SJCRH30 (cell line): ENCODE results near the gene TBC1D16. TPM values are rescaled to one million over a fixed set of nuclear protein-coding genes. Genes with fewer than 3 reads are reported as not detected.
A peak's percentile ranks its signal among the peaks of the same experiment; 100 is the strongest.
"Not testable (repeated sequence)": the region's sequence is repeated elsewhere in the genome, so short reads cannot be mapped to it uniquely, and the experiment has no call there.

Experiments used
- DNase-seq, 2 experiments: peaks; one replicate each; pipeline ENCODE4 v3.0.0-alpha.2; 2015 to 2020
- H3K27ac ChIP-seq: fragments of 250-450 bp; sonication (Bioruptor Pico); 2 replicates; pipeline ENCODE4 v1.5.1; 2020; ENCODE audit warnings: mild to moderate bottlenecking, moderate library complexity
- H3K27me3 ChIP-seq: fragments of 250-450 bp; sonication (Bioruptor Pico); 2 replicates; pipeline ENCODE4 v1.5.1; 2020; ENCODE audit warnings: mild to moderate bottlenecking, moderate library complexity
- H3K36me3 ChIP-seq: fragments of 250-450 bp; sonication (Bioruptor Pico); 2 replicates; pipeline ENCODE4 v1.5.1; 2020; ENCODE audit warnings: mild to moderate bottlenecking, moderate library complexity
- H3K4me1 ChIP-seq: fragments of 250-450 bp; sonication (Bioruptor Pico); 2 replicates; pipeline ENCODE4 v1.5.1; 2020; ENCODE audit warnings: mild to moderate bottlenecking, moderate library complexity
- H3K4me3 ChIP-seq: fragments of 250-450 bp; sonication (Bioruptor Pico); 2 replicates; pipeline ENCODE4 v1.5.1; 2020; ENCODE audit warnings: mild to moderate bottlenecking, moderate library complexity
- H3K9me3 ChIP-seq: fragments of 250-450 bp; sonication (Bioruptor Pico); replicated peaks from 2 replicates; pipeline ENCODE4 v1.5.1; 2020; ENCODE audit warnings: mild to moderate bottlenecking, moderate library complexity
- total RNA-seq: library from RNA; depleted of rRNA; stranded (reverse); fragments of >200 nt; shearing (Covaris generic); gene quantifications from 2 replicates; pipeline ENCODE4 v1.2.3, GENCODE V29; 2014

TBC1D16 gene
- total RNA-seq, 1 experiment from 2014 or later: 61.6 TPM

DNA sequence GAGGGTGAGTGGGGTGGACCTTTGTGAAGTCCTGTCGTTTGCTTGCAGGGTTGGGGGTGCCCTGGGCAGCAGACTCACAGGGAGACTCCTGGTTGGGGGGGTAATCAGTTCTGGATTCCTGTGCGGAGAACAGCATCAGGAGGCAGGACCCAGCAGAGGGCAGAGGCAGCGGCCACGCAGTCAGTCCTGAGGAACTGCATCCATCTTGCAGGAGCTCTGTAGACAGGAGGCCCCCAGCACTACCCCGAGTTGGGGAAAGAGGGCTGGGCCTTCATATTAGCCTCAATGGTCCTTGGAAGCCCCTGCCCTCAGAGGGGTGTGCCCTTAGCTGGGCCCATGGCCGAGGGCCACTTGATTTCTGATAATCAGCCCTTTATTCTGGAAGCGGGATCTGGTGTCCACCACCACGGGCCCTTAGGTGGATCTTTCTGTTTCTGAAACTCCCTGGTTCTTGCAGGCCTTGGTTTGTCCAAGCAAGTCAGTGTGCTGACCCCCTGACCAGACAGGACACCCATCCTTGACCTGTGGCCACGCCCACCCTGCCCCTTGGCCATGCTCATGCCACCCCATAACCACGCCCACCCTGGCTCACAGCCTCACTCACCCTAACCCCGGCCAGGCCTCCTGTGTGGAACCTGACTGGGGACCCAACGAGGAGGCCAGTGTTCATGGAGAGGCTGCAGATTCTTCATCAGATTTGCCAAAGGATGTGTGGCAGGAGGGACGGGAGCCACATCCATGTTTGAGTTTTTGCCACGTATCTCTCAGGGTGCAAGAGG is 122.9 kb downstream of the TBC1D16 start:
- H3K36me3 ChIP-seq: no peaks in the 10 kb centered on the region
- no peak for DNase-seq
- H3K9me3 ChIP-seq: no peaks in the 10 kb centered on the region
- H3K4me3 ChIP-seq: no peak overlapping the region
- H3K27ac ChIP-seq: no peak overlapping the region
- H3K27me3 ChIP-seq: peaks cover 28% of the 10 kb centered on the region
- H3K4me1 ChIP-seq: no peaks in the 10 kb centered on the region

DNA sequence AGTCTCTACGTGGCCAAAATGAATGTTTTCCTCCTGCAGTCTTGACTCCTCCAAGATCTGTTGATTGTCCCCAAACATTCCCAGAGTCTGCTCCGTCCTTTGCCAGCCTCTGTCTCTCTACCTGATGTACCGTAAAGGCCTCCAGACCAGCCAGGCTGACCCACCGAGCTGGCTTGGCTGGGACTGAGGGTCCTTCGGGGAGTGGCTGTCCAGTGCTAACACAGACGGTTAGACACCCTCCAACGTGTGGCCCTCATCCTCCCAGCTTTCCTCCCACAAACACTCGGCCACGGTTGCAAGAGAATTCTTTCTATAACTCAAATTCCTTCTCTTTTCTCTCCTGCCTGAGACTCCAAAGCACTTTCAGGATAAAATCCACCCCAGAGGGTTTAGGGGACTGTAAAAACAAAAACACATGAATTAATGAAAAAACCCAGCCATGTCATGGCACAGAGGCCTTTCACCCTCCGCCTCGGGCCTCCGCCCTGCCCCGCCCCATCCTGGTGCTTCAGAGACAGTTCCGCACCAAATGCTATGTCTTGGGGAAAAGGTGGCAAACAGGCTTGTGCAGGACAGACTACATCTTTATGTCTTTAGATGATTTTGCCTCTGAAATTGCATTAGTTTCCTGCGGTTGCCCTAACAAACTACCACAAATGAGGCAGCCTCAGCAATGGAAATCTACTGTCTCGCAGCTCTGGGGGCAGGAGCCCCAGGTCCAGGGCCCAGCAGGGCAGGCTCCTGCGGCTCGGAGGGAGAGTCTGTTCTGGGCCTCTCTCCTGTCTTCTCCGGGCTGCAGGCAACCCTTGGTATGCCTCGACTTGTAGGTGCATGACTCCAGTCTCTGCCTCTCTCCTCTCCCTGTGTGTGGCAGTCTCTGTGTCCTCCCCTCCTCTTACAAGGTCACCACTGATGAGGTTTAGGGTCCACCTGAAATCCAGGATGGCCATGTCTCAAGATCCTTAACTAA is 124.0 kb downstream of the TBC1D16 start:
- Histone ChIP-seq H3K4me1 (no peaks in the 10 kb centered on the region), H3K4me3 (no peak overlapping the region)

DNA sequence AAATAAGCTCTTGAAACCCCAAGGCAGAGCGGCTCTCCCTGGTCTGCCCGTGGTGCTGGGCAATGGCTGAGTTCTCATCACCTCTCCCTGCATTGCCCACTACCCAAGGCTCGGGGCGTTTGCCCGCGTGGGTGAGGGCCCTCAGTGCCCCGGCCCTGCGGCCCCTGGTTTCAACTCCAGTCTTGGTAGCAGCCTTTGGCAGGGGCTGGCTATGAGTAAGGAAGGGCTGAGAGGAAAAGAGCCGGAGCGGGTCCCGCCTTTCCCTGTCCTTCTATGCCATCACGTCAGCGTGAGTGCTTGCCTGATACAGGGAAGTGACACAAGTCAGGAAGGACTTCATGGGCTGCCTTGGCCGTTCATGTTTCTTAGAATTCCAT is 124.7 kb downstream of the TBC1D16 start:
- Histone ChIP-seq H3K4me1 (no peaks in the 10 kb centered on the region), H3K4me3 (no peak overlapping the region), H3K36me3 (no peaks in the 10 kb centered on the region), H3K9me3 (no peaks in the 10 kb centered on the region), H3K27me3 (peaks cover 20% of the 10 kb centered on the region), H3K27ac (no peak overlapping the region)
- no peak for DNase-seq

More for the DNA sequence above, 124.0 kb downstream of the TBC1D16 start:
- no peak for DNase-seq
- no peaks in the 10 kb centered on the region for H3K36me3 ChIP-seq
- peaks cover 21% of the 10 kb centered on the region for H3K27me3 ChIP-seq
- H3K27ac ChIP-seq: no peak overlapping the region
- no peaks in the 10 kb centered on the region for H3K9me3 ChIP-seq

DNA sequence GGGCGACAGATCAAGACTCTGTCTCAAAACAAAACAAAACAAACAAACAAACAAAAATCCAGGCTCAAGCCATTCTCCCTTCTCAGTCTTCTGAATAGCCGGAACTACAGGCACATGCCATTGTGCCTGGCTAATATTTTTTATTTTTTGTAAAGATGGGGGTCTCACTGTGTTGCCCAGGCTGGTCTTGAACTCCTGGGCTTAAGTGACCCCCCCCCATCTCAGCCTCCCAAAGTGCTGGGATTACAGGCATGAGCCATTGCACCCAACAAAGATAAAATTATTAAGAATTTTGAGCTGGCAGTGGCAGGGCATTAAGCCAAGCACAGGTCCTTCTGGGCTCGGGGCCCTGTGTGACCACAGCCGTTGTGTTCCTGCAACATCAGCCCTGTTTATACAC is 126.6 kb downstream of the TBC1D16 start:
- Histone ChIP-seq H3K27me3 (peaks cover 14% of the 10 kb centered on the region; the same call in 1 of the 2 replicates), H3K4me3 (no peak overlapping the region), H3K27ac (no peak overlapping the region), H3K36me3 (no peaks in the 10 kb centered on the region), H3K9me3 (no peaks in the 10 kb centered on the region), H3K4me1 (no peaks in the 10 kb centered on the region)
- DNase-seq: no peak

DNA sequence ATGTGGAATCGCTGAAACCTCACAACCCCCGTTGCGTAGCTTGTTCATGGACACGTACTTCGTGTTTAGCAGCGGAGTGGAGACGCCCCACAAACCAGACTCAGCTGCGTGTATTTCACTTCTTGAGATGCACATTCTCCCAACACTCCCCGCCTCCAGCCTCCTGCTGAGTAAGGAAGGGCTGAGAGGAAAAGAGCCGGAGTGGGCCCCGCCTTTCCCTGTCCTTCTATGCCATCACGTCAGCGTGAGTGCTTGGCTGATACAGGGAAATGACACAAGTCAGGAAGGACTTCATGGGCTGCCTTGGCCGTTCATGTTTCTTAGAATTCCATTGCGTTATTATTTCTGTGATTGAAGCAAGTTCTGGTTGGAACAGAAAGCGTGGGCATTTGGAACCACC is 127.8 kb downstream of the TBC1D16 start:
- H3K36me3 ChIP-seq: no peaks in the 10 kb centered on the region
- H3K9me3 ChIP-seq: no peaks in the 10 kb centered on the region
- DNase-seq: no peak
- H3K27me3 ChIP-seq: peaks cover 15% of the 10 kb centered on the region; the same call in 1 of the 2 replicates
- no peak overlapping the region for H3K4me3 ChIP-seq
- H3K27ac ChIP-seq: no peak overlapping the region
- H3K4me1 ChIP-seq: no peaks in the 10 kb centered on the region

DNA sequence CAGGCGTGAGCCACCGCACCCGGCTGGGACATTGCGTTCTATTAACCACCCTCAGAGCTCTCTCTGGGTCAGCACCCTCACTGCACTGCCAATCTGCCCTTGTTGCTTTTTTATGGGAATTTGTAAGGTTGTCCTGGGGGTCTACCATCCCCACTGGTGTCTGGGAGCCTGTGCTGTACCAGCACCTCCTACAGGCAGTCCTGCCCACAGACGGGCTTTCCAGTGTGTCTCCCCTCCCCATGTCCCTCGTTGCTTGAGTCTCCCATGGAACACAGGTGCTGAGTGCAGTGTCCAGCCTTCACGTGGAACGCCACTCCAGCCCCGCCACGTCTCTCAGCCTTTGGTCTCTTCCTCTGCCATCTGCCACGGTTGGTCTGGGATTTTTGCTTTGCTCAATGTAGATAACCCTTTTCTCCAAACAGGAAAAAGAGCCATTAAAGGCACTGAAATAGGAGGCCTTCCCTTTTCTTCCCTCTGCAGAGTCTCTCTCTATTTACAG is 128.4 kb downstream of the TBC1D16 start:
- Histone ChIP-seq H3K27ac (no peak overlapping the region), H3K4me1 (no peaks in the 10 kb centered on the region)
- DNase-seq: no peak

DNA sequence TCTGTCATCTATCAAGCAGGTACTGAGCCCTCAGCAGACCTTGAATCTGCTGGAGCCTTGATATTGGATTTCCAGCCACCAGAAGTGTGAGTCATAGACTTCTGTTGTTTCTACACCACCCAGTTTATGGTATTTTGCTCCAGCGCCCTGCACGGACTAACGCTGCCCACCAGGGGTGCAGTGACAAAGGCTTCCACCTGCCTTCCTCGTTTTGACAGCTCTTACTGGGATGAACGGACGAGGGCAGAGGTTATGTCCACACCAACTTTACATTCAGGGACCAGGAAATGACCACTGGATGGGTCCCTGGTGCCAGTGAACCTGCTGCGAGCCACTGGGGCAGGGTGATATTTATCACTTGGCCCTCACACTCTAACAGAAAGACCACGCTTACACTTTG is 129.8 kb downstream of the TBC1D16 start:
- DNase-seq: peak in 1 of 2 experiments; percentile 40
- Histone ChIP-seq H3K9me3 (no peaks in the 10 kb centered on the region), H3K4me1 (no peaks in the 10 kb centered on the region), H3K27ac (no peak overlapping the region), H3K27me3 (peaks cover 26% of the 10 kb centered on the region), H3K4me3 (no peak overlapping the region), H3K36me3 (no peaks in the 10 kb centered on the region)

More for the DNA sequence above, 128.4 kb downstream of the TBC1D16 start:
- H3K27me3 ChIP-seq: peaks cover 17% of the 10 kb centered on the region; the same call in 1 of the 2 replicates
- H3K4me3 ChIP-seq: no peak overlapping the region
- H3K36me3 ChIP-seq: no peaks in the 10 kb centered on the region
- H3K9me3 ChIP-seq: no peaks in the 10 kb centered on the region

DNA sequence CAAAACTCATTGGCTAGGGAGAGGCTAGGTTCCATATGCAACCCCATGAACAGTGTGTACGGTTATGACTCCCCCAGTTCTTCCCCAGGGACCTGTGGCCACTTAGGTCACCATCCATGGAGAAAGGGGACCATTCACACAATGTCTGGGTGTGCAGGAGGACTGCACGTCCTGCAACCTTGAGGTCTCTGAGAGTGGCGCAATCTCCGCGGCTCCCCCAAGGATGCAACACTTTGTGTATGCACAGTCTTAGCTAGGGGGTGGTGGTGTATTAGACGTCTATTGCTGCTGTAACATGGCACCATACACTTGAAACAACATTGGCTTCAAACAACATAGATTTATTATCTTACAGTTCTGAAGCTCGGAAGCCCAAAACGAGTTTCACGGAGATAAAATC is 130.8 kb downstream of the TBC1D16 start:
- peaks cover 20% of the 10 kb centered on the region for H3K27me3 ChIP-seq
- no peak overlapping the region for H3K27ac ChIP-seq
- no peak overlapping the region for H3K4me3 ChIP-seq
- H3K36me3 ChIP-seq: no peaks in the 10 kb centered on the region
- 0 out of 2 replicates have a peak, but pooled peaks cover under 1% of the 10 kb centered on the region for H3K9me3 ChIP-seq
- H3K4me1 ChIP-seq: no peaks in the 10 kb centered on the region
- no peak for DNase-seq

DNA sequence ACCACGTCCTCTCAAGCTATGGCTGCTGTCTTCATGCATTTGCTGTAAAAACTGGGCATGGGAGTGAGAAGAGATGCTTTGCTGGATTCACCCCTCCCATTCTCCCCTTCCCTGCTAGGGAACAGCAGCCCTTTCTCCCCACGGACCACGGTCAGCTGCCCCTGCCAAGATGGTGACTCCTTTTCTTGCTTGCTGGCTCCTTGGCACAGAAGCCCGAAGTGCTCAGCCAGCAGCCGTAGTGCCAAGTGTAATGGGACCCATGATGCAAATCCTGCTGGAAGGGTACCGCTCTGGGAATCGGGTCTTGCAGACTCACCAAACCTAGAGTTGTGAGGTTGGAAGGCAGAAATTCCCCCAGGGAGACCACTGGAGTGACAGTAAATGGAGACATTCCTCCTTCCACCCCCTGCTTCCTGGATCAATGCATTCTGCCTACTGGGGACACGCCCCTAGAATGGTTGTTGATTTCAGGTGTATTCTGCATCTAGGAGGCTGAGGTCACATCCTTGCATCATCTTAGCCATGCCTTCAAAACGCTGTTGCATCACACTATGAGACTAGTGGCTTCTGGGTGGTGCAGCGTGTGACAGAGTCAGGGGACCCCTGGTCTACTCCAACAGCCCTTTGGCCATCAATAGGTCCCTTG is 133.4 kb downstream of the TBC1D16 start:
- no peaks in the 10 kb centered on the region for H3K36me3 ChIP-seq
- DNase-seq: no peak
- H3K27ac ChIP-seq: no peak overlapping the region
- no peaks in the 10 kb centered on the region for H3K4me1 ChIP-seq
- peaks cover 6% of the 10 kb centered on the region; the same call in 1 of the 2 replicates for H3K9me3 ChIP-seq
- no peak overlapping the region for H3K4me3 ChIP-seq
- H3K27me3 ChIP-seq: peaks cover 25% of the 10 kb centered on the region

DNA sequence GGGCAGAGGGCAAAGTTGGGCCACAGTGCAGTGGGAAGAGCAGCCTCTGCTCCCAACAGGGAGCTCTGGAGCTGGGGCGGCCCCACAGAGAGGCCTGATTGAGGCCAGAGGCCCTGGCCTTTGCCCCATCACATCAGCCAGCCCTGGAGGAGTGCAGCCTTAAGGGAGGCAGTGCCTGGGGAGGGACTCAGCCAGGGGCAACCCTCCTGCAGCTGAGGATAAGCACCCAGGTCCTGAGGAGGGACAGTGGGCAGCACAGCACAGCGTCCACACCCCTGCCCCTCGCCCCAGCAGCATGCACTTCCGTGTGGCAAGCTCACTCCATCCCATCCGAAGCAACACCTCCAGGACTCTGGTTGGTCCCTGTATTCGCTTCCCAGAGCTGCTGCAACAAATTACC is 134.5 kb downstream of the TBC1D16 start:
- peaks cover 6% of the 10 kb centered on the region; the same call in 1 of the 2 replicates for H3K9me3 ChIP-seq
- H3K27ac ChIP-seq: no peak overlapping the region
- H3K27me3 ChIP-seq: peaks cover 25% of the 10 kb centered on the region
- DNase-seq: no peak
- no peaks in the 10 kb centered on the region for H3K4me1 ChIP-seq
- H3K36me3 ChIP-seq: no peaks in the 10 kb centered on the region
- H3K4me3 ChIP-seq: no peak overlapping the region

DNA sequence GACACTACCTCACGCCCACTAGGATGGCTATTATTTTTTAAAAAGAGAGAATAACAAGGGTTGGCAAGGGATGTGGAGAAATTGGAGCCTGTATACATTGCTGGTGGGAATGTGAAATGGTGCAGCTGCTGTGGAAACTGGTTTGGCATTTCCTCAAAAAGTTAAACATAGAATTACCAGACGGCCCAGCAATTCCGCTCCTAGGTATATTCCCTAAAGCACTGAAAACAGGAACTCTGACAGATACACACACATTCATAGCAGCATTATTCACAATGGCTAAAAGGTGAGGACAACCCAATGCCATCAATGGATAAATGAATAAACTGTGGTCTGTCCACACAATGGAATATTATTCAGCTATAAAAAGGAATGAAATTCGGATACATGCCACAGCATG is 136.1 kb downstream of the TBC1D16 start:
- Histone ChIP-seq H3K4me1 (no peaks in the 10 kb centered on the region), H3K27me3 (peaks cover 25% of the 10 kb centered on the region), H3K27ac (no peak overlapping the region), H3K36me3 (no peaks in the 10 kb centered on the region), H3K4me3 (no peak overlapping the region), H3K9me3 (peaks cover 6% of the 10 kb centered on the region; the same call in 1 of the 2 replicates)
- no peak for DNase-seq

DNA sequence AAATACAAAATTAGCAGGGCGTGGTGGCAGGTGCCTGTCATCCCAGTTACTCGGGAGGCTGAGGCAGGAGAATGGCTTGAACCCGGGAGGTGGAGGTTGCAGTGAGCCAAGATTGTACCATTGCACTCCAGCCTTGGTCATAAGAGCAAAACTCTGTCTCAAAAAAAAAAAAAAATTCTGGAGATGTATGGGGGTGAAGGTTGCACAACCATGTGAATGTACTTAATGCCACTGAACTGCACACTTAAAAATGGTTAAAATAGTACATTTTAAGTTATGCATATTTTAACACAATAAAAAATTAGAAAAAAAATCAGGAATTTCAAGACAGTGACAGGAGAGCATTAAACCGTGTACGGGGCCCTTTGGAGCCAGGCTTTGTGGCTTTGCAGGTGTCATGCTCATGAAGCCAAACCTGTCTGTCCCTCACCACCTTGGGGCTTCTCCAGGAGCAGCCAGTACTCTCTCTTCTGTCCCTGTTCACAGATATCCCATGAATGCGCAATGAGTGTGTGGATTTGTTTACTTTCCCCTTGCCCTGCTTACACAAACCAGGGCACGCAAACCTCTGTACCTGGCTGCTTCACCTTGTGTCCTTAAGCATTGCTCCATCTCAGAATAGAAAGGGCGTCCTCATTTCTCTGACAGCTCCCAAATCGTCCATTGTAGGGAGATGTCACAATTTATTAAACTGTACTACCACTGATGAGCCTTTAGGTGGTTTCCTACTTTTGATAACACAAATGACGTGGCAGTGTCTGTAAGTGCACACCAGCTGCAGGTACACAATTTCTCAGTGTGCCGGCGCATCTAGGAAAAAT is 138.2 kb downstream of the TBC1D16 start:
- Histone ChIP-seq H3K27ac (no peak overlapping the region), H3K27me3 (peaks cover 19% of the 10 kb centered on the region), H3K4me3 (no peak overlapping the region), H3K9me3 (peaks cover 6% of the 10 kb centered on the region; the same call in 1 of the 2 replicates), H3K4me1 (no peaks in the 10 kb centered on the region), H3K36me3 (no peaks in the 10 kb centered on the region)
- DNase-seq: no peak

DNA sequence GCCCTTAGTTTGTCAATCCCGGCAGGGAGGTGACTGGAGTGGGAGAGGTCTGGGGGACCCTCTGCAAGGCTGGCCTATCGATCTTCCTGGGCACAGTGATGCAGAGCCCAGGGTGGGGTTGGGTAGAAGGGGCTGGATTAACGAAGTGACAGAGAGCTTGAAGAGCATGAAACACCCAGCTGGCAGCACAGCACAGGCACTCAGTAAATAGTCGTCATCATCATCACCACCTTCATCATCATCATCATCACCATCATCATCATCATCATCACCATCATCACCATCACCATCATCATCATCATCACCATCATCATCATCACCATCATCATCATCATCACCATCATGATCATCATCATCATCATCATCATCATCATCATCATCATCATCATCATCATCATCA is 142.2 kb downstream of the TBC1D16 start:
- not testable (repeated sequence) for H3K36me3 ChIP-seq, H3K4me1 ChIP-seq
- peaks cover 26% of the 10 kb centered on the region for H3K27me3 ChIP-seq

More for the DNA sequence above, 142.2 kb downstream of the TBC1D16 start:
- H3K4me3 ChIP-seq, H3K9me3 ChIP-seq, H3K27ac ChIP-seq, DNase-seq: not testable (repeated sequence)
